Measurements from ENCODE around the gene CLEC14A.

The CLEC14A gene

GRCh38 chr14:38261620-38262019 lies 5.7 kb upstream of the CLEC14A start:
- TF ChIP-seq CTCF (IDR thresholded peaks at IDR 0.05; ENCODE audit: control insufficient read depth, extremely low read depth, insufficient read depth), result no peak
- H3K4me3 ChIP-seq (ENCODE audit: low read depth, low read length), result no peak overlapping the region
- DNase-seq (ENCODE audit: low read depth), result no peak

- TF ChIP-seq CTCF (IDR thresholded peaks at IDR 0.05; ENCODE audit: control insufficient read depth, extremely low read depth, insufficient read depth), result no peak
- H3K4me3 ChIP-seq (ENCODE audit: low read depth, low read length), result no peak overlapping the region
- no peak for DNase-seq (ENCODE audit: low read depth)
Measured at GRCh38 chr14:38257507-38257906, 1.6 kb upstream of the CLEC14A start.

- no peak overlapping the region for H3K4me3 ChIP-seq (ENCODE audit: low read depth, low read length)
- no peak for TF ChIP-seq CTCF (IDR thresholded peaks at IDR 0.05; ENCODE audit: control insufficient read depth, extremely low read depth, insufficient read depth)
Measured at GRCh38 chr14:38256533-38256840, 594 bp upstream of the CLEC14A start.

GRCh38 chr14:38255408-38255672 lies 553 bp downstream of the CLEC14A start:
- no peak for TF ChIP-seq CTCF (IDR thresholded peaks at IDR 0.05; ENCODE audit: control insufficient read depth, extremely low read depth, insufficient read depth)
- H3K4me3 ChIP-seq (ENCODE audit: low read depth, low read length), result no peak overlapping the region

More at GRCh38 chr14:38256533-38256840, 594 bp upstream of the CLEC14A start:
- no peak for DNase-seq (ENCODE audit: low read depth)

GRCh38 chr14:38254571-38255407 lies 1.1 kb downstream of the CLEC14A start:
- DNase-seq (ENCODE audit: low read depth), result no peak
- no peak overlapping the region for H3K4me3 ChIP-seq (ENCODE audit: low read depth, low read length)
- TF ChIP-seq CTCF (IDR thresholded peaks at IDR 0.05; ENCODE audit: control insufficient read depth, extremely low read depth, insufficient read depth), result no peak

More at GRCh38 chr14:38255408-38255672, 553 bp downstream of the CLEC14A start:
- DNase-seq (ENCODE audit: low read depth), result no peak

- no peak for DNase-seq (ENCODE audit: low read depth)
- no peak overlapping the region for H3K4me3 ChIP-seq (ENCODE audit: low read depth, low read length)
- no peak for TF ChIP-seq CTCF (IDR thresholded peaks at IDR 0.05; ENCODE audit: control insufficient read depth, extremely low read depth, insufficient read depth)
Measured at GRCh38 chr14:38253676-38254075, 2.2 kb downstream of the CLEC14A start.

All from LNCaP clone FGC (cell line).